Measurements from ENCODE around the gene DIRAS1. TPM values are rescaled to one million over a fixed set of nuclear protein-coding genes. Genes with fewer than 3 reads are reported as not detected.

Gene DIRAS1
- total RNA-seq, 2 donors from 2014 or later: 2.3 TPM; not detected in 1

- no peaks in the 10 kb centered on the region for H3K27me3 ChIP-seq (replicated peaks; ENCODE audit: insufficient read depth)
- no peak for TF ChIP-seq CTCF (IDR thresholded peaks at IDR 0.05)
- H3K9me3 ChIP-seq: no peaks in the 10 kb centered on the region
- DNase-seq (ENCODE audit: low spot score): no peak
- H3K36me3 ChIP-seq: peaks cover 63% of the 10 kb centered on the region
- no peaks in the 10 kb centered on the region for H3K4me1 ChIP-seq (ENCODE audit: control insufficient read depth in 1 of 2, low read depth in 2 of 2)
- no peak overlapping the region for H3K4me3 ChIP-seq
- ATAC-seq (ENCODE audit: insufficient number of reproducible peaks, low FRiP score, low read depth): no peak
- H3K27ac ChIP-seq: no peak overlapping the region
These were observed 41.8 kb upstream of the DIRAS1 start for GRCh38 chr19:2762783-2763496.

GRCh38 chr19:2761876-2762782 is 41.0 kb upstream of the DIRAS1 start:
- ATAC-seq (ENCODE audit: insufficient number of reproducible peaks, low FRiP score, low read depth): no peak
- H3K4me3 ChIP-seq: no peak overlapping the region
- TF ChIP-seq CTCF (IDR thresholded peaks at IDR 0.05): no peak
- no peaks in the 10 kb centered on the region for H3K4me1 ChIP-seq (ENCODE audit: control insufficient read depth in 1 of 2, low read depth in 2 of 2)
- no peaks in the 10 kb centered on the region for H3K27me3 ChIP-seq (replicated peaks; ENCODE audit: insufficient read depth)
- H3K9me3 ChIP-seq: no peaks in the 10 kb centered on the region
- no peak for DNase-seq (ENCODE audit: low spot score)
- no peak overlapping the region for H3K27ac ChIP-seq
- H3K36me3 ChIP-seq: peaks cover 60% of the 10 kb centered on the region

- DNase-seq (ENCODE audit: low spot score): no peak
- no peak for ATAC-seq (ENCODE audit: insufficient number of reproducible peaks, low FRiP score, low read depth)
- Histone ChIP-seq H3K4me1 (ENCODE audit: control insufficient read depth in 1 of 2, low read depth in 2 of 2) (no peaks in the 10 kb centered on the region), H3K27me3 (replicated peaks; ENCODE audit: insufficient read depth) (no peaks in the 10 kb centered on the region), H3K36me3 (peaks cover 58% of the 10 kb centered on the region), H3K9me3 (no peaks in the 10 kb centered on the region), H3K27ac (no peak overlapping the region), H3K4me3 (no peak overlapping the region)
- no peak for TF ChIP-seq CTCF (IDR thresholded peaks at IDR 0.05)
These were observed 40.1 kb upstream of the DIRAS1 start for GRCh38 chr19:2761309-2761677.

GRCh38 chr19:2759965-2760364 is 38.8 kb upstream of the DIRAS1 start:
- H3K4me3 ChIP-seq: no peak overlapping the region
- DNase-seq (ENCODE audit: low spot score): no peak
- no peak overlapping the region for H3K27ac ChIP-seq
- H3K4me1 ChIP-seq (ENCODE audit: control insufficient read depth in 1 of 2, low read depth in 2 of 2): no peaks in the 10 kb centered on the region
- H3K36me3 ChIP-seq: peaks cover 57% of the 10 kb centered on the region
- ATAC-seq (ENCODE audit: insufficient number of reproducible peaks, low FRiP score, low read depth): no peak
- TF ChIP-seq CTCF (IDR thresholded peaks at IDR 0.05): no peak
- no peaks in the 10 kb centered on the region for H3K27me3 ChIP-seq (replicated peaks; ENCODE audit: insufficient read depth)
- no peaks in the 10 kb centered on the region for H3K9me3 ChIP-seq

- DNase-seq (ENCODE audit: low spot score) (no peak), ATAC-seq (ENCODE audit: insufficient number of reproducible peaks, low FRiP score, low read depth) (no peak)
- Histone ChIP-seq H3K9me3 (no peaks in the 10 kb centered on the region), H3K27me3 (replicated peaks; ENCODE audit: insufficient read depth) (no peaks in the 10 kb centered on the region), H3K4me3 (no peak overlapping the region), H3K27ac (no peak overlapping the region), H3K4me1 (ENCODE audit: control insufficient read depth in 1 of 2, low read depth in 2 of 2) (no peaks in the 10 kb centered on the region), H3K36me3 (peaks cover 52% of the 10 kb centered on the region)
- TF ChIP-seq CTCF (IDR thresholded peaks at IDR 0.05): no peak
These were observed 38.2 kb upstream of the DIRAS1 start for GRCh38 chr19:2759362-2759761.
